SHP77 (cell line): ENCODE measurements around the gene IL18R1.

ENCODE experiments used
- DNase-seq, 2 experiments: peaks; one replicate each; lab custom pipeline; 2025; lab: John Stamatoyannopoulos, UW

Gene IL18R1

DNA sequence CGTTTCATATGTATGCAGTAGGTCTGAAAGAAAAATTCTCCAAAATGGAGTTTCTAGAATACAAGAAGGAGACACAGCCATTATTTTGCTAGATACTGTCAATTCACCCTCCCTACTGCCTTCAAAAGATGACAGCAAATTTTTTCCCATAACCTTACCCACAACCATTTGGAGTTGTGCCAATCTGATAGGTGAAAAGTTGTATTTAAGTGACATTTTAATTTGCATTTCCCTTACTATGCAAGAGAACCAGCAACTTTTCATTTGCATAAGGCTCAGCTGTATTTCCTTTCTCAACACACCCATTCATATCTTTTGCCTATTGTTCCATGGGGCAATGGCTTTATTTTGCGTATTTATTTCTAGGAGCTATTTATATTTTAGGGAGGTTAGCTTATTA, 36.0 kb downstream of the IL18R1 start:
- no peak for DNase-seq

DNA sequence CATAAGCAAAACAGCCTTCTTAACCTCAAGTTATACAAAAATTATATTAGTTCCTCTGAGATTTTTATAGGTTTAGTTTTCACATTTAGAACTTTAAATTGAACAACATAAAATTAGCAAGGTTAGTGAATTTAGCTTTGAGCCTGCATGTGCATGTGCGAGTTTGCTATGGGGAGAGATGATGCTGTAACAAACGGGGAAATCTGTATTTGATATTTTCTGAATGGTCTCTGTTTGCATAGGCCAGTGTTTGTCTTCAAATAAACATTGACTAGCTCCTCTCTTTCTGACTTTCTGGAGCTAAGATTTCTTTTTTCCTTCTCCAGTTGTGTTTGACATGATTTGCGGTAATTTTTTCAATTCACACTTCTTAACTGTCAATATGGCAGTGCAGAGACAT, 36.5 kb downstream of the IL18R1 start:
- DNase-seq = no peak

DNA sequence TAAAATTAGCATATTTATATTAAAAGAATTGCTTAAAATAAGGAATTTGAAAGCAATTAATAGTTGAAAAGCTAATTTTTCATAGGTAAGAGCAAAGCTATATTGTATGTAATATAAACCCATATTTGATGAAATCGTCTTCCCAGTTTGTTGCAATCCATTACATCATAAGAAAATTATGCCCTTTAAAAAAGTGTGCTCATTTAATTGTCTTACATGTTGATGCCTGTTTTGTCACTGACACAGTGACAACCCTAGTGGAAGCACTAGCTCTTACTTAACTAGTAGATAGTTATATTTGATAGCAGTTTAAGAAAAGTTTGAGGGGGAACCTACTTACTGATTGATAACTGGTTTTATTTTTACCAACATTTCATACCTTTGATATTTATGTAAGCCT, 37.3 kb downstream of the IL18R1 start:
- no peak for DNase-seq

DNA sequence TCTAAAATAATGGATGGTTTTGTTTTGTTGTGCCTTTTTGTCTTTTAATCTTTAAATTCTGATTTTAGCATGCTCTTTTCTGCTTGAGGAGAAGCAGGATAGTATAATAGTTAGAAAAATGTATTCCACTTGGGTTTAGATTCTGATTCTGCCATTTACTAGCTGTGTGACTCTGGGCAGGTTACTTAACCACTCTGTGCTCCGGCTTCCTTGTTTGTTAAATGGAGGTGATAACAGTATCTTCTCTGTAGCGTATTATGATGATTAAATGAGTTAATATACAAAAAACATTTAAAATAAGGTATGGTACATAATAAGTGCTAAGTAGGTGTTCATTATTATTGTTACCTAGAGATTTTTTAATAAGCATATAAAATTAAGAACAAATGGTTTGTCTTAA, 40.4 kb downstream of the IL18R1 start:
- DNase-seq = no peak

DNA sequence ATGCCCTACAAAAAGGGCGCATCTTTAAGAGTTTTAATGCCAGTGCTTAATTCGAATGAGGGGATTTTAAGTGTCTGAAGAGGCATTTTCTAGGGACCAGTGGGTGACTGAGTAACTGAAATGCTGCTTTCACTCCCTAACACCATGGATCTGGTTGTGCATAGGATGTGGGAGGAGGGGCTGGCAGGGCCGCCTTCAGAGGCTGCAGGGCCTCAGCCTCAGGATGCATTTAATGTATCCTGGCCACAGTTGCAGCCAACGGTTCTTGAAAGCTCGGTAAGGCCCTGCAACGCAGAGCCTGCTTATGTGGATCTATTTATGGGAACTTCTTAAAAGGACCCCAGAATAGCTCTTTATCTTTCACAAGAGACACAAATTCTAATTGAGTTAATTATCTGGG, 41.6 kb downstream of the IL18R1 start:
- DNase-seq = no peak

DNA sequence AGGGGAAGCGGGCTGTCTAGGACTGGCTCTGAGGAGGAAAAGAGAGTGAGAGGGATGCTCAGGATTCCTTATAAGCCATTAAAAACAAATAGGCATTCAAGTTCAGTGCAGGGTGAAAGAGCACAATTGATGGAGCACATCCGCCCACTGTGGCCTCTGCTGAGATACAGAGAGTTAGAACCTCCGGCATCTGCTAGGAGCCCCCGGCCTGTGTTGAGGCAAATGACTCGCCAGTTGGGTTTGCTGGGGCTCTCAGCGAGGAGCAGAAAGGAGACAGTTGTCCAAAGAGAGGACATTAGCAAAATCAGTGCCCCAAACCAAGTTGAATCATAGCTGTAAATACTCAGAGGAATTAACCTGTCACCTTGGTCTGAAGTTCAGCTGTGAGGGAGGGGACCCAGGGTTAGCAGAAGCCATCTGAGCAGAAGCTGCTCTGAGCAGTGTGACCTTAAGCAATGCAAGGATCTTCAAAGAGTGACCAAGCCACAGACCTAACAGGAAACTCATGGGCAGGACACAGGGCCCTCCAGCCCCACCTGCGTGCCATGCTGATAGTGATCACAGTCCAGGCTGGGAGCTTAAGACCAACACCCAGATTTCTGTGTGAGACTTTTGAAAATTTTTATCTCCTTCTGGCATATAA, 44.0 kb downstream of the IL18R1 start:
- no peak for DNase-seq

DNA sequence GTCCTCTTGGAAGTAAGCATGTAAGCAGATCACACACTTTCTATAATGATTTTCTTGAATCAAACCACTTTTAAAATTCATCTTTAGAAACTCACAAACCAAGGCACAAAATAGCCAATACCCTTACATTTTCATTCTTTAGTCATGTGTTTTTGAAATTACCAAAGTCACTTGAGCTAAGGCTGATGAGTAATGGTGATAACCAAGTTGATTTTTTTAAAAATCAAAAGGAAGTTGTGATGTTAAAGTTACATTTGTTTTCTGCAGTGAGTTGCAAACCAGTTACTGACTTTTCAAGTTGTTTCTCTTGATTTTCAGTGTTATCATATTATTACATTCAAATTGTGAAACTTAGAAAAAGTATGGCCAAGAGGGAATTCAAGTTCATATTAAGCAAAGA, 45.9 kb downstream of the IL18R1 start:
- no peak for DNase-seq

DNA sequence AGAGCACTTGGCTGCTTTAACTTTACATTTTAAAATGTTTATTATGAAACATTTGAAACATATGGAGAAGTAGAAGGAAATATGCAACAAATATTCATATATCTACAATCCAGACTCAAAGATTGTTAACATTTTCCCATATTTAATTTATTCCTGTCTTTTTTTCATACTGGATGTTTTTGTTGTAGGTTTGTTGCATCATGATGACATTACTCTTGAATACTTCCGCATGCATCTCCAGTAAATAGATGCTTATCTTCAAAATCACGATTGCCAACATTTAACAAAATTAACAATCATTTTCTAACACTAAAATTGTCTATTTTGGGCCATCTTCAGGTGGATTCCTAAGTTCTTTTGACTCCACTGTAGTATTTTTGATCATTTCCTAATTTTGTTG, 46.3 kb downstream of the IL18R1 start:
- DNase-seq = no peak

DNA sequence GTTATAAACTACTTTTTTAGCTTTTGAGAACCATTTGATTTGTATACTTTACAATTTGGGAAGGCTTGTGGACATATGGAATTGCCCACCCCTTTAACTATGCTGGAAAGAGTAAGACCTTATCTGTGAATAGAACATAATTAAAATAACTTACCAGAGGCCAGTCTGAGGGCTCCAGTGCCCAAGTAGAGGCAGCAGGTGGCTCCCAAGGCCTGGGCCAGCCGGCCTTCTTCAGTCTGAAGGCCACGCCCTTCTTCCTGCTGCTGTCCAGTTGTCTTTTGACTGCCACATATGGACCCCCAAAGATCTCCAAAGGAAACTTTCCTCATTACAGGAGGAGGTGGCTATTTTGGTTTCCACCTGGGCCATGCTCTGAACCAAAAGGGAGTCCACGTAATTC, 55.4 kb downstream of the IL18R1 start:
- no peak for DNase-seq

DNA sequence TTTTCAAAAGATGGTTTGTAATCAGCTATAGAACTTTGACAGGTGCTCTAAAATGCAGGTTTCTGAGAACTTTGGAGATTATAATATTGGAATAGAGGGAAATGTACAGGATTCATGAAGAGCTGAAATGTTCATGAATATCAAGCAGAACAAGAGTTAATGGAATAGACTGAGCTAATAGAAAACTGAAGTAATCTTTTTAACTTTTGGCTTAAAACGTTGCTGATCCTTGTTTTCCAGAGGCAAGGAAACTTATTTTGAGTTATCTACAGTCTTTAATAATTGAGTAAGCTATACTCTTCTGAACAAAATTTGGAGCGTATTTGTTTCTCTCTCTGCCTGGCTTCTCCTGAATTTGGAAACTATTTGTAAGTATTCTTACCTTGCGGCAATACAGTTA, 56.6 kb downstream of the IL18R1 start:
- DNase-seq = no peak

DNA sequence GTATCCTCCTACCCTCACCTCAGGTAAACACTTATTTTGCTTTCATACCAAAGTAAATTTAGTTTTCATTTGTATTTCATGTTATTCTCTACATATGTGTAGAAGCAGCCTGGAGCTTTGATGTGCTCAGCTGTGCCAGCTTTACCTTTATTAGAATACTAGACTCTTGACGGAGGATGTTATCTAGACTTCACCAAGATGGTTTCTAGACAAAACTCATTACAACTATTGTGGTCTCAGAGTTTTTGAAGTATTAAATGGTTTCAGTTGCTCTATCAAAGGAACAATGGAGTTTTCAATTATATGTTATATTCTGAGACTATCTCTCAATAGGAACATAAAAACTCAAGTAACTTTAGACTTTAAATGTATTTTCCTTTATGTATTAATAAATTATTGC, 62.4 kb downstream of the IL18R1 start:
- DNase-seq = no peak

DNA sequence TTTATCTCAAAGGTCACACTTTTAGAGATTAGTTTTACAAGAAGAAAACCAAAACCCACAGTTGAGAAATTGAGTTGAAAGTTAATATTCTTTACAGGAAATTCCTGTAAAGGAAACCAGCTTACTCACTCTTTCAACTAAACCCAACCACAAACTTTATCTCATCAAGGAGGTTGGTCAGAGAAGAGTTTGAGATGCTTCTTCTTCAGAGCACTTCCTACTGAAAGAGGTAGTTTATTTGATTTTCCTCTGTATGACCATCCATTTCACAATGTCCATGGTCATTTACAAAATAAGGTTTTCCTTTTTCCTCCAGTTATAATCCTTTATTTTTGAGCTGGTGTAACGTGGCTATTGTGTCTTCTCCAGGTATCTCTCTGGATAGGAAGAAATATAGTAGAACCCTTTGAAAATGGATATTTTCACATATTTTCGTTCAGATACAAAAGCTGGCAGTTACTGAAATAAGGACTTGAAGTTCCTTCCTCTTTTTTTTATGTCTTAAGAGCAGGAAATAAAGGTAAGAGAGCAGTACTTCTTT, 62.9 kb downstream of the IL18R1 start:
- DNase-seq = no peak

DNA sequence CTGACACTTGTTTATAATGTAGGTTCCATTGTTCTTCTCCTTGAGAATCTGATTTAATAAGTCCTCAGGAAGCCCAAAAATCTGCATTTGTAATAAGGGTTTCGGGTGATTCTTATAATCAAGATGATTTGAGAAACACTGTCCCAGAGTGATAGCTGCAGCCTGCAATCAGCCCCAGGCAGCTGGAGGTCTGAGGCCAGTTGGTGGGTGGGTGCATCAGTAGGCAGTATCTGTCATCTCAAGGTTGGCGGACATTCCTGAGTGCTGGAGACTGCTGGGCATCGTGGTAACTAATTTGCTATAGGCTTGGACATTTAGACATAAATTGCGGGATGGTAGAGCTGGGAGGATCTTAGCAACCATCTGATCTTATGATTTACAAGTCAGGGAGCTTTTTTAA, 64.7 kb downstream of the IL18R1 start:
- DNase-seq = no peak

DNA sequence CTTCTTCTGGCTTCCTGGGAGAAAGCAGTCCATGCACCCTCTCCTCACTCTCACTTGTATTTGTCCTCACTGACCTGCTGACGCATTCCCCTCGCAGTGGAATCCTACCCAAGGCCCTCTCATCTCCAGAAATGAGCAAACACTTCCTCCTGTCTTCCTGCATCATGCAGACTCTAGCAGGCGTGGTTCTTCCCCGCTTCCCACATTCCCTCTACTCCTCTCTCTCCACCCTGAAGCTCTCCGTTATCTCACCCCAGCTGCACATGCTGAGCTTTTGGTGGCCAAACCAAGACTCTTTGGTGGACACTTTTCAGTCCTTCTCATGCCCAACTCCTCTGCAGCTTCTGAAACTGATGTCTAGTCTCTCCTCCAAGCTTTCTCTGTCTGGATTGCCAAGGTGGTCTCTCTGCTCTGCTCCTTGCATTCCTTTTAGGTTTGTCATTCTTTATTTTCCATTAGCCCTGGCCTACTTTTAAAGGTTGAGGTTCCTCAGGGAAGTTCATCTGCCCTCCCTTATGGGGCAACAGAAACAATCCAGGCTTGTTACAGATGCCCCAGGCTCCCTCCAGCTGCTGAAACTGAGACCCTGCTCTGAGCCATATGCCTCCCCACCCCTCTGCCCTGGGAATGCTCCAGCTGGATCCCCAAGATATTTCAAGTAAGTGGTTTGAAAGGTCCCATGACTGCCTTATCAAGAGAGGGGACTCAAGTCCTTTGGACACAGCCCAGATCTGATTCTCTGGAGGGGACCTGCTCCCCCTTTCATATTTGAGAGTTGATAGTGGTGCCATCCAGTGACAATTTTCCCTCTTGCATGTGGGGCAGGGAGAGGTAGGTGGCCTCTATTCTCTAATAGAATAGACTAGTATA, 66.5 kb downstream of the IL18R1 start:
- DNase-seq = no peak

DNA sequence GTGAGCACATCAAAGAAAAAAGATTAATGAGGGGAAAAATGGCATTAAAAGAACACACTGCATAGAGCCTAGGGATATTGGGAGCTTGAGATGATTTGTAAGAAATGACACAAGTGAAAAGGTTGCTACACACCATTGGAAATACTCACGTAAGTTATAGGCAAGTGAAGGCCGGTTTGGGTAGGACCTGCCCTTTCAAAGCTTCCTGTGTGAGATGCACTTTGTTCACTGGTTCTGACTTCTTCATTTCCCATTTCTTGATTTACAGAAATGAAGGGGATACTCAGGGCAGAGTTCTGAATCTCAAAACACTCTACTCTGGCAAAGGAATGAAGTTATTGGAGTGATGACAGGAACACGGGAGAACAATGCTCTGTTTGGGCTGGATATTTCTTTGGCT, 67.3 kb downstream of the IL18R1 start, which contains the start of gene IL18RAP:
Gene IL18RAP (plus strand): TSS at position 251 of the 400 bp plus-strand sequence. CDS start 118 bp downstream, at position 369.
- DNase-seq = no peak

DNA sequence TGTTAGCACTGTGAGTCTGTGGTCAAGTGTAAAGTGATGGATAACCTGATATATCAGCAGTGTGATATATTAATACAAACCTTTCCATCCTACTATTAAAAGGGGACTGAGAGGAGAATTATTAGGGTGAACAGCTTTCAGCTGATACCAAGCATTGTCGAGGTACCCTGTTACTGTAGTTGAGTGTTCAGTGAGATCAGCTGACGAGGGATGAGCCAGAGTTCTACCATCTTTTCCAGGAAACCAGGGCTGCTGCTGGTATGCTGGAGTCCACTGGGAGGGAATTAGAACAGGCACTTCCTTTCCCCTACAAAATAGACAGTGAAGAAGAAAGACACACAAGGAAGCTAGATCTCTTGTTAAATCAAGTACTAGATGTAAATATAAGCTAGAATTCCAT, 67.8 kb downstream of the IL18R1 start:
- DNase-seq = no peak

DNA sequence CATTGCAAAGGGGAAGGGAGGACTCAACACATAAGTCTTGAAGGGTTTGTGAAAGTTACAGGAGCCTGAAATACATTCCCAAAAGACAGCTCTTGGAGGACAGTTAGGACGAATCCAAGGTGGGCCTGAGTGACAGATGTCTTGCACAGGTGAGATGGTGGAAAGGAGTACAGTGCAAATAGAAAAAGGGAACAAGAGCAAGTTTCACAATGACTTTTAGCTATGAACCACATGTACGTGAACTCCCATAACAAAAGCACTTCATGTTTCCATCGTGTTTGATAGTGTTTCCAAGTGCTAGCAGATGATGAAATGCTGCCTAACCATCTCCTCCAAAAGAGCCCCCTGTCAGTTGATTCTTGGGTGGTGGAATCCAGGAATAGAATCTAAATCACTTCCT, 69.2 kb downstream of the IL18R1 start:
- no peak for DNase-seq

DNA sequence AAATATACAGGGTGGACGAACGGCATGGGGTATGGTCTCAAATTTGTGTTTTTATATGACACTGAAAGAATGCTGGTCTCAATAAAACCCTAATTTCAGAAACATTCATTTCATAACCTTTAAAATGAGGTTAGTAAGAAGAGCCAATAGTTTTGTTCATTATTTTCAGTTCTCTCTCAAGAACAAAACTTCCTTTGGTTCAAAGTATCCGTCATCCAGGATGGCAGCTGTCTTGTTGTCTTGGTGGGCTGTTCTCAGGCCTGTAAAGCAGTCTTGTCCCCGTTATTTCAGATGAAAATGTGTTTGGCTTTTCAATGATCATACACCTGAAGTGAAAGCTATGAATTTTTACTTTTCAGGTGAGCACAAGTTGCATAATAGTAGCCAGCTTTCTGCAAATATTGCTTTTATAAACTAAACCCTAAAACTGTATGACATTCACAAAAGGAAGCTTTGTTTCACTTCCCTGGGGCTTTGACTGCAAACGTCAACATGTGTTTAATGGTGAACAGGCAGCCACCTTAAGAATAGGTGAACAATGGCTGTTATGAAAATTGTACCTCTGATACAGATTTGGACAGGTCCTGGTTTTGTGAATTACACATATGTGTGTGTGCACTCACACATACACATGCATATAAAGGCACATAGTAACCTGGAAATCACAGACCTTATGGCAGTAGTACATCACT, 70.0 kb downstream of the IL18R1 start:
- no peak for DNase-seq

DNA sequence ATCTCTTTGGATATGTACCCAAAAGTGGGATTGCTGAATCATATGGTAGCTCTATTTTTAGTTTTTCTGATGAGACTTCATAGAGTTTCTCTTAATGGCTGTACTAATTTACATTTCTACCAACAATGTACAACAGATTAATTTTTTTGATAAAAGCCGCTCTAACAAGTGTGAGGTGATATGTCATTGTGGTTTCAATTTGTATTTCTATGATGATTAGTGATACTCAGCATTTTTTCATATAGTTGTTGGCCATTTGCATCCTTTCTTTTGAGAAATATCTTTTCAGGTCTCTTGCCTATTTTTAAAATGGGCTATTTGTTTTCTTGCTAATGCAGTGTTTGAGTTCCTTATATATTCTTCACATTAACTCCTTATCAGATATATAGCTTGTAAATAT, 71.7 kb downstream of the IL18R1 start:
- DNase-seq = no peak

DNA sequence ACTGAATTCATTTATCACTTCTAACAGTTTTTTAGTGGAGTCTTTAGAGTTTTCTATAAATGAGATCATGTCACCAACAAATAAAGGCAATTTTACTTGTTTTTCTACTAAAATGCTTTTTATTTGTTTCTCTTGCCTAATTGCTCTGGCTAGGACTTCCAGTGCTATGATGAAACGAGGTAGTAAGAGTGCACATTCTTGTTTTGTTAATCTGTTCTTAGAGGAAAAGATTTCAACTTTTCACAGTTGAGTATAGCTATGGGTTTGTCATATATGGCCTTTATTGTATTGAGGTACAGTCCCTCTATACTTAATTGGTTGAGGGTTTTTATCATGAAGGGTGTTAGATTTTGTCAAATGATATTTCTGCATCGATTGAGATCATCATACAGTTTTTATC, 73.0 kb downstream of the IL18R1 start:
- DNase-seq = no peak

DNA sequence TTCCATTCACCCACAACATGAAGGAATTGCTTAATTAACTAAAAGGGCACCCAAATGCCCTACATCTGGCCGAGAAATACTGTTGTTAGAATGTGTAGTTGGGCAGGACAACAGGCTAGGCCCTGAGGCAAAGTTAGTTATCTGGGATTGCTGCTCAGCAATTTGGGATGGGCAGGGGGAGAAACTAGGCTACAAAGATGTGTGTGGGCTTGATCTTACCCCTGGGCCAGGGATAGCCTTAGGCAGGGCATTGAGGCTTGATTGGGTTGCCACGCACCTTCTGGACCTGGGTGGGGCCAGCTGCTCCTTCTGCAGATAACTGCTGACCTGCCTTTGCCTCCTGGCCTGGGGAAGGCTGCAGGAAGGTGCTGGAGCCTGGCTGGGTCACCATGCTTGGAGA, 76.8 kb downstream of the IL18R1 start:
- no peak for DNase-seq

DNA sequence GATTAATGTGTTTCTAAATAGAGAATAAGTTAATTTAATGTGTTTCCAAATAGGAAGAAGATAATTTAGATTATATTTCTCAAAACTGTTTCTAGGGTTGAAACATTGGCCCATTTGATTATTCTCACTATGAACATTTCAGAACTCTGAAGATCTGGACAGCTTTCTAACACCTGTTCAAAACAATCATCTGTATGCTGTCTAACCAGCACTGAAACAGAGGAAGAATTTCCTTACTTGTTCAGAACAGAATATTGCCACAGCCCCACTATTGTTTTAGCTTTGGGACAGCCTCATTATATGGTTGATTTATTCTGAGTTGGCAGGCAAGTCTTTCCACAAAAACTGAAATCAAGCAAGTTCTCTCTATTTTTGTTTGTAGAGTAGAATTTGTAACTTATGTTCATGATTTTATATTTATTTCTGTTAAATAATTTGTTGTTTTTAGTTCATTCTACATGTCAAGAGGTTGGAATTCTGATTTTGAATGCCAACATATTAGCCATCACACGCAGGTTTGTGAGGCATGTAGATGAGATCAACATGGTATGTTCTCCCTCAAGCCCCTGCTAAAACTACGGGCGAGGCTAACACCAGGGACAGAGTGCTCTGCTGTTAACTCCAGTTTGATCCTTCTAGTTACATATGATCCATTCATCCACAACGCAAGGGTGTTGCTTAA, 78.5 kb downstream of the IL18R1 start:
- no peak for DNase-seq
